GM12878 (cell line): Measurements from ENCODE around the gene LCOR. TPM values are rescaled to one million over a fixed set of nuclear protein-coding genes. Genes with fewer than 3 reads are reported as not detected.

Experiments used
- ATAC-seq: fragments of 200-7000 bp; cut with Tn5 transposase; 3 replicates; pipeline ENCODE4 v1.9.1; 2020; ENCODE audit warnings: mild to moderate bottlenecking, moderate library complexity
- BruUV-seq: library from RNA; stranded (reverse); fragments of 400-500 nt; replicated peaks from 2 replicates; lab custom pipeline; 2021; lab: Mats Ljungman, UMichigan
- CTCF ChIA-PET: fragments of 300-600 bp; sonication (Branson Sonifier 250); formaldehyde crosslinking; extraction: SDS; loops from one replicate; lab custom pipeline; 2021; ENCODE audit warnings: inconsistent platforms; lab: Yijun Ruan, JAX
- POLR2A ChIA-PET: fragments of 350-600 bp; formaldehyde crosslinking; extraction: SDS; loops from one replicate; lab custom pipeline; 2021; ENCODE audit warnings: inconsistent platforms; lab: Charles Lee
- RAD21 ChIA-PET: fragments of 300-600 bp; sonication (Branson Sonifier 250); formaldehyde crosslinking; loops from one replicate; lab custom pipeline; 2023; ENCODE audit warnings: antibody characterized with exemption; ENCODE audit not compliant: unreplicated experiment; lab: Charles Lee
- SMC1A ChIA-PET: fragments of 300-600 bp; sonication (Branson Sonifier 250); formaldehyde crosslinking; loops from one replicate; lab custom pipeline; 2023; ENCODE audit not compliant: unreplicated experiment, uncharacterized antibody; lab: Charles Lee
- DNase-seq: peaks from one replicate; pipeline ENCODE4 v3.0.0-alpha.2; 2011; ENCODE audit warnings: low read depth, low spot score
- FAIRE-seq: peaks from 3 replicates; lab custom pipeline; 2011; peaks lifted over from hg19 to GRCh38; lab: Jason Lieb, UNC
- H2AFZ ChIP-seq: 2 replicates; pipeline ENCODE4 v1.6.0; 2011; ENCODE audit warnings: low read depth, low read length, control low read depth; ENCODE audit not compliant: control insufficient read depth
- H3K27ac ChIP-seq: 2 replicates; pipeline ENCODE4 v1.5.1; 2011; ENCODE audit warnings: control low read depth; ENCODE audit not compliant: control insufficient read depth, insufficient read depth
- H3K27me3 ChIP-seq, 2 experiments: replicated peaks in 1 of 2; 2 replicates each; pipeline versions ENCODE4 v1.6.0 to v1.6.1; 2011; ENCODE audit warnings: low read length in 1 of 2; ENCODE audit not compliant: control insufficient read depth in 2 of 2, insufficient read depth in 2 of 2
- H3K36me3 ChIP-seq, 2 experiments: 2 replicates each; pipeline ENCODE4 v1.5.1; 2011; ENCODE audit warnings: low read length in 1 of 2; ENCODE audit not compliant: control insufficient read depth in 2 of 2, insufficient read depth in 2 of 2
- H3K4me1 ChIP-seq: 2 replicates; pipeline ENCODE4 v1.6.1; 2011; ENCODE audit warnings: mild to moderate bottlenecking, low read length, moderate library complexity, mixed read lengths; ENCODE audit not compliant: control insufficient read depth, insufficient read depth
- H3K4me2 ChIP-seq: 2 replicates; pipeline ENCODE4 v1.6.0; 2011; ENCODE audit warnings: control low read depth; ENCODE audit not compliant: control insufficient read depth, insufficient read depth
- H3K4me3 ChIP-seq: fragments of 200-600 bp; sonication (generic); 2 replicates; pipeline ENCODE4 v1.5.1; 2016
- H3K79me2 ChIP-seq: 2 replicates; pipeline ENCODE4 v1.6.0; 2011; ENCODE audit warnings: low read length; ENCODE audit not compliant: control insufficient read depth, insufficient read depth
- H3K9ac ChIP-seq: 2 replicates; pipeline ENCODE4 v1.8.0; 2011; ENCODE audit warnings: low read length, control low read depth, mixed read lengths; ENCODE audit not compliant: control insufficient read depth, insufficient read depth
- H3K9me3 ChIP-seq: replicated peaks from 3 replicates; pipeline ENCODE4 v1.5.1; 2011; ENCODE audit warnings: mild to moderate bottlenecking, low read length; ENCODE audit not compliant: control insufficient read depth, insufficient read depth
- H4K20me1 ChIP-seq: 2 replicates; pipeline ENCODE4 v1.6.0; 2011; ENCODE audit not compliant: control insufficient read depth, insufficient read depth
- CUX1 ChIP-seq: IDR thresholded peaks from 2 replicates; pipeline ENCODE4 v1.6.1; 2012; ENCODE audit warnings: improper control_type of control experiment, low read depth, low read length; ENCODE audit not compliant: insufficient replicate concordance
- E4F1 ChIP-seq: fragments of 450-650 bp; IDR thresholded peaks from 2 replicates; pipeline ENCODE4 v1.6.1; 2018; ENCODE audit warnings: borderline replicate concordance, mild to moderate bottlenecking; ENCODE audit not compliant: partially characterized antibody
- FOXM1 ChIP-seq: IDR thresholded peaks from 2 replicates; pipeline ENCODE4 v1.6.1; 2012; ENCODE audit warnings: low read depth, mild to moderate bottlenecking, inconsistent platforms, low read length, moderate library complexity
- GATAD2B ChIP-seq: fragments of 450-650 bp; conservative IDR thresholded peaks from 2 replicates; pipeline ENCODE4 v1.6.1; 2017; ENCODE audit warnings: low read depth, mild to moderate bottlenecking, moderate library complexity
- HSF1 ChIP-seq: fragments of 150-350 bp; IDR thresholded peaks from 2 replicates; pipeline ENCODE4 v1.6.1; 2014; ENCODE audit warnings: mild to moderate bottlenecking, low read depth, low read length
- MEF2B ChIP-seq: fragments of 450-650 bp; IDR thresholded peaks from 2 replicates; pipeline ENCODE4 v1.6.1; 2018; ENCODE audit warnings: mild to moderate bottlenecking, moderate library complexity; ENCODE audit not compliant: partially characterized antibody, poor library complexity, severe bottlenecking
- NBN ChIP-seq: fragments of 450-650 bp; IDR thresholded peaks from 2 replicates; pipeline ENCODE4 v1.6.1; 2016
- NR2C1 ChIP-seq: fragments of 450-650 bp; IDR thresholded peaks from 2 replicates; pipeline ENCODE4 v1.6.1; 2017; ENCODE audit warnings: antibody characterized with exemption, mild to moderate bottlenecking, moderate library complexity
- NR2F1 ChIP-seq: fragments of 450-650 bp; conservative IDR thresholded peaks from 2 replicates; pipeline ENCODE4 v1.6.1; 2017; ENCODE audit warnings: mild to moderate bottlenecking
- SUZ12 ChIP-seq: fragments of 200-600 bp; sonication (generic); IDR thresholded peaks from one replicate; pipeline ENCODE4 v1.6.1; 2018; ENCODE audit warnings: antibody characterized with exemption, mild to moderate bottlenecking; ENCODE audit not compliant: unreplicated experiment
- ZNF384 ChIP-seq: IDR thresholded peaks from 2 replicates; pipeline ENCODE4 v1.6.1; 2012; ENCODE audit warnings: low read depth, mild to moderate bottlenecking, low read length, improper control_type of control experiment, borderline replicate concordance
- ZZZ3 ChIP-seq: IDR thresholded peaks from 2 replicates; pipeline ENCODE4 v1.6.1; 2011; ENCODE audit warnings: low read depth; ENCODE audit not compliant: control insufficient read depth, insufficient read length
- WGBS: methylation state at CpG from one replicate; pipeline ENCODE4 v1.1.6; 2016; ENCODE audit warnings: low lambda C conversion rate; ENCODE audit not compliant: insufficient replicate concordance, insufficient coverage; ENCODE audit errors: missing lambda C conversion rate; 5-methylcytosine and 5-hydroxymethylcytosine counted together
- in situ Hi-C: fragments of 300-500 bp; cut with MboI; formaldehyde crosslinking; loops from 9 replicates; pipeline ENCODE4 v1.14.3; 2018; ENCODE audit warnings: mixed read lengths
- intact Hi-C: fragments of 100-400 bp; cut with micrococcal nuclease; formaldehyde crosslinking; loops from one replicate; pipeline ENCODE4 v1.14.2; 2022; ENCODE audit not compliant: unreplicated experiment
- polyA plus RNA-seq, 11 experiments: library from polyadenylated mRNA; depleted of rRNA in 4 of 11; unstranded in 6 of 11; stranded (reverse) in 5 of 11; fragments of >200 nt; fragmentation: Nextera tagmentation in 4 of 11; fragmentation: Illumina TruSeq in 1 of 11; extraction: Ambion mirVana in 4 of 11; extraction: Trizol in 1 of 11; gene quantifications; 1 replicate in 1 of 11; 2 replicates in 10 of 11; pipeline versions ENCODE4 v1.2.1 to v1.2.3, GENCODE V29; 2011 to 2016; ENCODE audit warnings: inconsistent platforms in 2 of 11, missing spikeins in 2 of 11, low read depth in 1 of 11
- total RNA-seq, 4 experiments: library from RNA; depleted of rRNA in 3 of 4; stranded (reverse); fragments of >200 nt in 3 of 4; fragmentation: Illumina TruSeq in 1 of 4; extraction: Trizol in 1 of 4; gene quantifications; 2 replicates each; pipeline versions ENCODE4 v1.2.1 to v1.2.3, GENCODE V29; 2013 to 2021

The LCOR gene
- total and polyA plus RNA-seq, 10 of the 15 experiments (the other 5 are each of a cell fraction or from before 2014, with no cell fraction given), result 1.6 to 22.0 (median 13.2) TPM

GRCh38 chr10:97042716-97043562, 210.8 kb downstream of the LCOR start:
- ChIA-PET CTCF (no interaction called here), RAD21 (no interaction called here), SMC1A (no interaction called here), POLR2A (no interaction called here)
- DNase-seq (no peak), FAIRE-seq (no peak), ATAC-seq (no peak)
- Histone ChIP-seq H4K20me1 (no peaks in the 10 kb centered on the region), H3K4me1 (no peaks in the 10 kb centered on the region), H3K27me3 (no peaks in the 10 kb centered on the region; a peak in 1 of 4 replicates), H3K27ac (no peak overlapping the region), H3K4me2 (no peak overlapping the region), H3K36me3 (no peaks in the 10 kb centered on the region), H3K4me3 (no peak overlapping the region), H3K9me3 (no peaks in the 10 kb centered on the region), H2AFZ (no peak overlapping the region), H3K9ac (no peak overlapping the region), H3K79me2 (no peaks in the 10 kb centered on the region)
- intact Hi-C loops (no loop called here), in situ Hi-C loops (no loop called here)
- WGBS, result 71% methylated on average over 37 of the region's 38 CpGs
- no TSS peak for BruUV-seq
- TF ChIP-seq HSF1 (no peak), CUX1 (no peak), E4F1 (no peak), ZZZ3 (no peak), FOXM1 (no peak), ZNF384 (no peak), NR2C1 (no peak), MEF2B (no peak), SUZ12 (no peak), NBN (no peak), GATAD2B (no peak), NR2F1 (no peak)
